ENCODE data around the gene ZMIZ1. TPM values are rescaled to one million over a fixed set of nuclear protein-coding genes. Genes with fewer than 3 reads are reported as not detected.

Gene ZMIZ1
- total and polyA plus RNA-seq, 9 donors = 16.3 to 55.7 (median 38.1) TPM

GRCh38 chr10:79058899-79059841 is 9.6 kb upstream of the ZMIZ1 start:
- no peak overlapping the region for H3K4me3 ChIP-seq (ENCODE audit: low read length)
- H3K9me3 ChIP-seq (replicated peaks; ENCODE audit: control insufficient read depth, low read depth, low read length) = no peaks in the 10 kb centered on the region
- 74% methylated on average over 10 of the region's 10 CpGs for WGBS (ENCODE audit: insufficient coverage)
- H3K4me1 ChIP-seq (ENCODE audit: control insufficient read depth, insufficient read depth, low read length) = peaks cover 18% of the 10 kb centered on the region
- H3K27me3 ChIP-seq (ENCODE audit: control insufficient read depth, insufficient read depth, low read length) = peaks cover 2% of the 10 kb centered on the region
- H3K27ac ChIP-seq (ENCODE audit: low read length) = peak overlapping the region; percentile 44
- DNase-seq = no peak
- H3K36me3 ChIP-seq (ENCODE audit: control insufficient read depth, insufficient read depth, low read length) = no peaks in the 10 kb centered on the region

- 68% methylated on average over 9 of the region's 11 CpGs for WGBS (ENCODE audit: insufficient coverage)
- H3K9me3 ChIP-seq (replicated peaks; ENCODE audit: control insufficient read depth, low read depth, low read length) = no peaks in the 10 kb centered on the region
- peak; percentile 60 for DNase-seq
Measured at GRCh38 chr10:79059859-79060379, 8.8 kb upstream of the ZMIZ1 start.

GRCh38 chr10:79060641-79061255 is 8.0 kb upstream of the ZMIZ1 start:
- H3K27ac ChIP-seq (ENCODE audit: low read length) = no peak overlapping the region
- H3K36me3 ChIP-seq (ENCODE audit: control insufficient read depth, insufficient read depth, low read length) = no peaks in the 10 kb centered on the region
- no peak for DNase-seq
- H3K4me3 ChIP-seq (ENCODE audit: low read length) = no peak overlapping the region
- WGBS (ENCODE audit: insufficient coverage) = 72% methylated on average over 2 of the region's 7 CpGs
- no peaks in the 10 kb centered on the region for H3K9me3 ChIP-seq (replicated peaks; ENCODE audit: control insufficient read depth, low read depth, low read length)
- H3K4me1 ChIP-seq (ENCODE audit: control insufficient read depth, insufficient read depth, low read length) = peaks cover 18% of the 10 kb centered on the region
- H3K27me3 ChIP-seq (ENCODE audit: control insufficient read depth, insufficient read depth, low read length) = peaks cover 2% of the 10 kb centered on the region

More at GRCh38 chr10:79059859-79060379, 8.8 kb upstream of the ZMIZ1 start:
- Histone ChIP-seq H3K27ac (ENCODE audit: low read length) (peak overlapping the region; percentile 35), H3K4me1 (ENCODE audit: control insufficient read depth, insufficient read depth, low read length) (peaks cover 18% of the 10 kb centered on the region), H3K36me3 (ENCODE audit: control insufficient read depth, insufficient read depth, low read length) (no peaks in the 10 kb centered on the region), H3K4me3 (ENCODE audit: low read length) (no peak overlapping the region), H3K27me3 (ENCODE audit: control insufficient read depth, insufficient read depth, low read length) (peaks cover 2% of the 10 kb centered on the region)

- Histone ChIP-seq H3K4me3 (ENCODE audit: low read length) (no peak overlapping the region), H3K27me3 (ENCODE audit: control insufficient read depth, insufficient read depth, low read length) (peaks cover 2% of the 10 kb centered on the region), H3K9me3 (replicated peaks; ENCODE audit: control insufficient read depth, low read depth, low read length) (no peaks in the 10 kb centered on the region), H3K36me3 (ENCODE audit: control insufficient read depth, insufficient read depth, low read length) (no peaks in the 10 kb centered on the region), H3K27ac (ENCODE audit: low read length) (no peak overlapping the region), H3K4me1 (ENCODE audit: control insufficient read depth, insufficient read depth, low read length) (peaks cover 25% of the 10 kb centered on the region)
- WGBS (ENCODE audit: insufficient coverage) = 54% methylated on average over 4 of the region's 14 CpGs
- no peak for DNase-seq
Measured at GRCh38 chr10:79061441-79062315, 7.1 kb upstream of the ZMIZ1 start.

- WGBS (ENCODE audit: insufficient coverage) = 90% methylated on average over 3 of the region's 5 CpGs
- H3K4me3 ChIP-seq (ENCODE audit: low read length) = no peak overlapping the region
- H3K36me3 ChIP-seq (ENCODE audit: control insufficient read depth, insufficient read depth, low read length) = no peaks in the 10 kb centered on the region
- no peak for DNase-seq
- H3K9me3 ChIP-seq (replicated peaks; ENCODE audit: control insufficient read depth, low read depth, low read length) = no peaks in the 10 kb centered on the region
- H3K4me1 ChIP-seq (ENCODE audit: control insufficient read depth, insufficient read depth, low read length) = peaks cover 34% of the 10 kb centered on the region
- peaks cover 2% of the 10 kb centered on the region for H3K27me3 ChIP-seq (ENCODE audit: control insufficient read depth, insufficient read depth, low read length)
- no peak overlapping the region for H3K27ac ChIP-seq (ENCODE audit: low read length)
Measured at GRCh38 chr10:79063071-79063491, 5.7 kb upstream of the ZMIZ1 start.

GRCh38 chr10:79063661-79064492 is 4.9 kb upstream of the ZMIZ1 start:
- DNase-seq = no peak
- no peak overlapping the region for H3K27ac ChIP-seq (ENCODE audit: low read length)
- no peak overlapping the region for H3K4me3 ChIP-seq (ENCODE audit: low read length)
- no peaks in the 10 kb centered on the region for H3K36me3 ChIP-seq (ENCODE audit: control insufficient read depth, insufficient read depth, low read length)
- H3K9me3 ChIP-seq (replicated peaks; ENCODE audit: control insufficient read depth, low read depth, low read length) = no peaks in the 10 kb centered on the region
- peaks cover 2% of the 10 kb centered on the region for H3K27me3 ChIP-seq (ENCODE audit: control insufficient read depth, insufficient read depth, low read length)
- peaks cover 39% of the 10 kb centered on the region for H3K4me1 ChIP-seq (ENCODE audit: control insufficient read depth, insufficient read depth, low read length)
- 98% methylated on average over 5 of the region's 8 CpGs for WGBS (ENCODE audit: insufficient coverage)

GRCh38 chr10:79065091-79065551 is 3.6 kb upstream of the ZMIZ1 start:
- H3K36me3 ChIP-seq (ENCODE audit: control insufficient read depth, insufficient read depth, low read length) = no peaks in the 10 kb centered on the region
- no peak overlapping the region for H3K27ac ChIP-seq (ENCODE audit: low read length)
- H3K4me3 ChIP-seq (ENCODE audit: low read length) = no peak overlapping the region
- peaks cover 2% of the 10 kb centered on the region for H3K27me3 ChIP-seq (ENCODE audit: control insufficient read depth, insufficient read depth, low read length)
- H3K4me1 ChIP-seq (ENCODE audit: control insufficient read depth, insufficient read depth, low read length) = peaks cover 29% of the 10 kb centered on the region
- WGBS (ENCODE audit: insufficient coverage) = 100% methylated on average over 2 of the region's 2 CpGs
- no peaks in the 10 kb centered on the region for H3K9me3 ChIP-seq (replicated peaks; ENCODE audit: control insufficient read depth, low read depth, low read length)
- no peak for DNase-seq

- 40% methylated on average over 1 of the region's 2 CpGs for WGBS (ENCODE audit: insufficient coverage)
- H3K9me3 ChIP-seq (replicated peaks; ENCODE audit: control insufficient read depth, low read depth, low read length) = no peaks in the 10 kb centered on the region
- peaks cover 26% of the 10 kb centered on the region for H3K4me1 ChIP-seq (ENCODE audit: control insufficient read depth, insufficient read depth, low read length)
- H3K4me3 ChIP-seq (ENCODE audit: low read length) = no peak overlapping the region
- H3K27me3 ChIP-seq (ENCODE audit: control insufficient read depth, insufficient read depth, low read length) = no peaks in the 10 kb centered on the region
- no peak overlapping the region for H3K27ac ChIP-seq (ENCODE audit: low read length)
- H3K36me3 ChIP-seq (ENCODE audit: control insufficient read depth, insufficient read depth, low read length) = no peaks in the 10 kb centered on the region
- no peak for DNase-seq
Measured at GRCh38 chr10:79065853-79066252, 2.9 kb upstream of the ZMIZ1 start.
